Measurements from ENCODE around the gene RAD51B.
"Not testable (repeated sequence)": the region's sequence is repeated elsewhere in the genome, so short reads cannot be mapped to it uniquely, and the experiment has no call there.

The RAD51B gene

DNA sequence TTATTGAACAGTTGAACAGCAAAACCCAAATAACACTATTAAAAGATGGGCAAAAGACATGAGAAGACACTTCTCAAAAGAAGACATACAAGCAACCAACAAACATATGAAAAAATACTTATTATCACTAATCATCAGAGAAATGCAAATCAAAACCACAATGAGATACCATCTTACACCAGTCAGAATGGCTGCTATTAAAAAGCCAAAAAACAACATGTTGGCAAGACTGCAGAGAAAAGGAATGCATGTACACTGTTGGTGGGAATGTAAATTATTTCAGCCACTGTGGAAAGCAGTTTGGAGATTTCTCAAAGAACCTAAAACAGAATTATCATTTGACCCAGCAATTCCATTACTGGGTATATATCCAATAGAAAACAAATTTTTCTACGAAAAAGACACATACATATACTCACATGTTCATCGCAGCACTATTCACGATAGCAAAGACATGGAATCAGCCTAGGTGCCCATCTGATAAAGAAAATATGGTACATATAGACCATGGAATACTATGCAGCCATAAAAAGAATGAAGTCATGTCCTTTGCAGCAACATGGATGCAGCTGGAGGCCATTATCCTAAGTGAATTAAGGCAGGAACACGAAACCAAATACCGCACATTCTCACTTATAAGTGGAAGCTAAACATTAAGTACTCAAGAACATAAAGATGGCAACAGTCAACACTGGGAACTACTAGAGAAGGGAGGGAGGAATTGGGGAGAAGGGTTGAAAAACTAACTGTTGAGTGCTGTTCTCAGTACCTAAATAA lies 367.1 kb downstream of the RAD51B start:
- not testable (repeated sequence) for DNase-seq

DNA sequence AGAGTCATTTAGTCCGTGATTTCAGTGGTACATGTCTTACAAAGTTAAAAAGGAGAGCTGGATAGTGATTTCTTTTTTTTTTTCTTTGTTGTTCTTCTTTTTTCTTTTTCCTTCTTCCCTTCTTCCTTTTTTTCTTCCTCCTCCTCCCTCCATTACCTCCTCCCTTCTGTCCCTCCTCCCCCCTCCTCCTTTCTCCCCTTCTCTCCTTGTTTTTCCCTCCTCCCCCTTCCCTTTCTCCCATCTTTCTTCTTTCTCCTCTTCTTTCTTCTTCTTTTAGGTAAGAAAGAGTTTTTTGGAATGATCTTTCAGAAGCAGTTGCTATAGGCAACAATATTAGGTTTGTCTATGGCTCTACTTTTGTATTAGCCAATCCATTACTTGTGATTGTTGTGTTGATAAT lies 368.6 kb downstream of the RAD51B start:
- no peak for DNase-seq

DNA sequence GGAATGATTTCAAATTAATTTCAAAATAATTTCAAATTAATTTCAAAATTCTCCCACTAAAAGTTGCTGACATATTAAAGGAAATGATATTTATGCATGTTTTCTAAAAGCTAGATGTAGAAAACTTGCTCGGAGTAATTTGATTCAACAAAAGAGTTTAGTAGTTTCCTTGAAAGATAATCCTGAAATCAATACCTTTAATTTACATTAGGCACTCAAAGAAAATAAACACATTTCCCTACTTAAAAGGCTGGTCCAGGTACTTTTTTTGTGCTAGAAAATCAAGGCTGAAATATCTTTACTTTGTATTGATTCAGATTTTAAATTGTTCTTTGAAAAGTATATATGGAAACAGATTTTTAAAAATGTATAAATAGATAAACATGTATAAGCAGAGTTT lies 370.5 kb downstream of the RAD51B start:
- DNase-seq = no peak

DNA sequence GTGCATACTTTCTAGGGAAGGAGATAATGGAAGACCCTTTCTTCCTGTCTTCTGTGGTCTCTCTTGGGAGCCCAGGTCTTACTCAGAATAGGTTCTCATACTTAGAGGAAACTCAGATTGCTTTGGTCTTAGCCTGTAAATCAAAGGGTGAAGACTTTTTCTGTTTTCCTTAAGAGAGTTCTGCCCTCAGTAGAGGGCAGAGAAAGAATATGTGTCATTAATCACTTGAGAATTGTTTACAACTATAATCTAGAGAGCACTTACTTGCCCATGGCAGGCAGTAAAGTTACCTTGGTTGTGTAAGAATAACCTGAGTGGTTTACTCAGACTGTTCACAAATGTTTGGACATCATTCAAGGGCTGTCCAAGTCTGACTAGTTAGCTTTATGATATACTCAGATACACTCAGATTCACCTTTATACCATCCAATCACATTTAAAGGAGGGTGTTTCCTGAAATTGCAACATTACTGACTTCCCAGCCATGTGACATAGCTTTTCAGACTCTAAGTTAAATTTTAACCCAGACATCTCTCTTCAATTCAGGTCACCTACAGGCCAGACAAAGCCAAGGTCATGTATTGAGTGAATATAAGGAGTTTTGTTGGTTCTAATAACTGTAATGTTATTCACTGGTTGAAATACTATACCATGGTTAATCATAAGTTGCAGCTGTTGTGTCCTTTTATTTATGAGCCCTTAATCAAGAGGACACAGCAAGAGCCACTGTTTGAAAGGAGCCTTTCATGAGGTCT lies 372.2 kb downstream of the RAD51B start:
- DNase-seq = no peak

GRCh38 chr14:68192935-68193334 lies 373.4 kb downstream of the RAD51B start:
- DNase-seq = no peak

DNA sequence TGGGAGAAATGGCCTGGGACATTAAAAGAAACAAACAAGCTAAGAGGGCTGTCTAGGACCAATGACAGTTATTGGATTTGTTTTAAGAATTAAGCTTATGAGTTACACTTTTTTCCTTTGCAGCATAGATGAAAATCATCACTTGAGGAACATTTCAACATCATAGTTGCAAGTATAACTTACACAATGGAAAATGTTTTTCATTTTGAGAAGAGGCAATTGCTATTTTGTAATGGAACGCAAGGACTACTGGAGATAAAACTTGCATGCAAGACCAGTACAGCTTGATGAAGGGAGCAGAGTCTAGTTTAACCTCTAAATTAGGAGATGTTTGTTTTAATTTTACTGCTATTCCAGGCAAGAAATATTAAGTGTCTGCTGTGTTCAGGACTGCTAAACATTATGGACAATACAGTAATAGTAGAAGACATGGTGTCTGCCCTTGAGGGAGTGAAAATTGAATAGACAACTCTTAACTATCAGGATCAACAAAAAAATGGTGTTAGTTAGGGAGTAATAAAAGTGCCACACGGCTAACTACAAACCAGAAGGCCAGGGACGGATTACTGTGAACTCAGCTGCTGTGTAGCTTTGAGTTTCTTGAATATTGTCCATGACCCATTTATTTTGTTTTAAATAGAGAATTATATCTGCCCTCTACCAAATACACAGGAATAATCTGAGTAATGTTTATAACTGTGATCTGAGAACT lies 374.5 kb downstream of the RAD51B start:
- DNase-seq = no peak

DNA sequence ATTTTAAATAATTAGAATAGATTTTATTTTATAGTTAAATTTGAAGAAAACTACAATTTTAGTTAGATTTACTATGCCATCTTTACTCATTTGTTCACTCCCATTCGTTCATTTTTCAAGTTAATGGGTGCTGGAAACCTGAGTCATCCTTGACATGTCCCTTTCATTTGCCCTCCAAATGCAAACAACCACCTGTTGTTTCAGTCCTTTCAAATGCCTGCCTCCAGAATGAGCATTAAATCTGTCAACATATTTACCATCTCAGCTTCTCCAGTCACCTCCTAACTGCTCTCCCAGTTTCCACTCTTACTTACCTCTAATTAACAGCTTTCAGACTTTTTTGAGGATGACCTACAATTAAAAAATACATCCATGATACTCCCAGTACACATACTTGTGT lies 375.5 kb downstream of the RAD51B start:
- DNase-seq = no peak

GRCh38 chr14:68198713-68199495 lies 379.3 kb downstream of the RAD51B start:
- DNase-seq = no peak

GRCh38 chr14:68199554-68200151 lies 380.1 kb downstream of the RAD51B start:
- DNase-seq = no peak

GRCh38 chr14:68203871-68204270 lies 384.3 kb downstream of the RAD51B start:
- DNase-seq = no peak

GRCh38 chr14:68208218-68208617 lies 388.6 kb downstream of the RAD51B start:
- DNase-seq = no peak

DNA sequence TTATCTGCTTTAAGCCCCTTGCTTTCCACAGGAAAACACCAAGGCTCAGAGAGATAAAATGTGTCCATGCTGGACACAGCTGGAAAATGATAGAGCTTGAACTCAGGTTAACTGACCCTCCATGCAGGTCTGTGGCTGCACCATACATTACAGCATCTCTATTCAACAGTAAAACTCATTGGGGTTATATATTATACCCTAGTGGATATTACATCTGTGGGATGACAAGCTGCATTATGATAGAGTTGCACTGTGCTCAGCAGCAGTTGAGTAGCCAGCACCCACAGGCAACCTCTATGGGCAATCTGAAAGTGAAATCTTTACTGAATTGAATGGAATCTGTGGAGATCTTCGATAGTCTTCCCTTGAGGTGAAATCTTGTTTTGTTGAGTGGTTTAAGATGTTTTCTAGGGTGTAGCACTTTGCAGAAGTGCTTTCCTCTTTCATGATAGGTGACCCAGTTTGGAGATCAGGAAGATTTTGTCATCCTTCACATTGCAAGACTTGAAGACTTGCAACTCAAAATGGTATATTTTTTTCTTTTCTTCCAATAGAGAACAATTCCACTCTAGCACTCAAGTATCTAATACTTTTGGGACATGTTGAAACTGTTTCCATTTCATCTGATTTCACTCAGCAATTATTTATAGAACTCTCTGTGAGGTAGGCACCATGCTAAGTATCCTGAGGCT lies 389.2 kb downstream of the RAD51B start:
- DNase-seq = no peak

GRCh38 chr14:68210729-68211299 lies 391.2 kb downstream of the RAD51B start:
- peak; percentile 99 for DNase-seq

DNA sequence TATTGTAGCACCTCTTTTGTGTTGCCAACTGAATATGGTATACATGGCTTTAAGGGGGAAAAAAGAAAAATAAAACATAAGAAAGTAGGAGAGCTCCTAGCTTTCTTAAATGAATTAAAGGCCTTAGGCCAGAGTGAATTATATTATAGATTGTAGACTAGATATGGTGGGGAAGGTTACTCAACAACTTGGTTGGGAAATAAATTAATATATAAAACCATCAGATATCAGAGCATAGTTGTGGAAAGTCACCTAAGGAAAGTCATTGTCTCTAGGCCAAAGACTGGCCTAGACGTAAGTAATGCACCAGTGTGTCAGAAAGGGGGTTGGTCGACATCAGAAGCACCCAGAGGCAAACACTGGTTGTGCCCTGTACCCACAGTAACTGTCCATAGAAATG lies 391.8 kb downstream of the RAD51B start:
- DNase-seq = no peak

DNA sequence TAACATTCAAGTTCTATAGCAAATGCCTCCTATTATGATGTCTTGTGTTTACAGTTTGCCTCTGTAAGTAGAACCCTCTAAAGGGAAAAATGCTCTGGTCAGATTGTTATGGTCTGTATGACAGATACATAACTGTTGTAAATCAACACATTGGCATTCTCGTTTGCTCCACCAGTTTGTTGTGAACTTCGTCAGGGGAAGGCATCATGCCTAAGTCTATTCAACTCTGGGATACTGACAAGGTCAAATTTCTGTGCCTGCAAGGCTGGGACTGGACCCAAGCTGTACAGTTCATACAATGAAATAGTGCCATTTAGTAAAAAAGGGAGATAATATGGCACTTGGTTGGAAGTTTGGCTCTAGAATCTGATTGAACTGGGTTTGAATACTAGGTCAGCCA lies 392.3 kb downstream of the RAD51B start:
- DNase-seq = no peak

- DNase-seq = no peak
Measured at GRCh38 chr14:68212361-68212760, 392.8 kb downstream of the RAD51B start.

- no peak for DNase-seq
Measured at GRCh38 chr14:68214431-68214830, 394.9 kb downstream of the RAD51B start.

DNA sequence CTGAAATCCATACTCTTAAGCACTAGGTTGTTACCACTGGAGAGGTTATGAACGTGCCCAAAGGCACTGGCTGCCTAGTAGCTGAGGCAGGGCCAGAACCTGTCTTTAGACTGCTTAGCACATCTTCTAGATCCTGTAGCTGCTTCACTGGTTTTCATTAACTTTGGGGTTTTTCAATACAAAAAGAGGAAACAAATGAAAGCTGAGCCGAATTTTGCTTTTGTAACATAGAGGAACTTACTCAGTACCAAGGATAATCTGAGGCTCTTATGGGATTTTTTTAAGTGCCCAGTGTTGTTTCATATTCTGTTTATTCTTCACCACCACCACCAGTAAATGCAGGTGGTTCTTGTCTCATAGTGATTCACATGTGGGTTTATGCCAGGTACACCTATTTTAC lies 396.1 kb downstream of the RAD51B start:
- DNase-seq = peak; percentile 81

DNA sequence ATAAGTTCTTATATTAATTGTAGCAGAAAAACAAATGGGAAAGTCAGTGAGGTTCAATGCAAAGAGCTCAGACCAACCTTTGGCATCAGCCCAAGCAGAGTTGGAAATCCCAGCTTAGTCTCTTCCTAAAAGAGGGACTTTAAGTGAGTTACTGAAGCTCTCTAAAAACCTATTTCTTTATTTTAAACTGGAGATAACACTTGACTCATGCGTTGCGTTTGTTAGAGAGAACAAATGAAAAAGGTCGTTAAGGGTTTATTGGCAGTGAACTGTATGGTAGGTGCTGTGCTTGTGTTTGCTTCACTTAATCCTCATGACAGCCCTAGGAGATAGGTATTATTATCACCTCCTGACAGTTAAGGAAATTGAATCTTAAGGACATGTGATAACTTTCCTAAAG lies 396.5 kb downstream of the RAD51B start:
- DNase-seq = no peak

GRCh38 chr14:68216957-68217356 lies 397.4 kb downstream of the RAD51B start:
- no peak for DNase-seq

DNA sequence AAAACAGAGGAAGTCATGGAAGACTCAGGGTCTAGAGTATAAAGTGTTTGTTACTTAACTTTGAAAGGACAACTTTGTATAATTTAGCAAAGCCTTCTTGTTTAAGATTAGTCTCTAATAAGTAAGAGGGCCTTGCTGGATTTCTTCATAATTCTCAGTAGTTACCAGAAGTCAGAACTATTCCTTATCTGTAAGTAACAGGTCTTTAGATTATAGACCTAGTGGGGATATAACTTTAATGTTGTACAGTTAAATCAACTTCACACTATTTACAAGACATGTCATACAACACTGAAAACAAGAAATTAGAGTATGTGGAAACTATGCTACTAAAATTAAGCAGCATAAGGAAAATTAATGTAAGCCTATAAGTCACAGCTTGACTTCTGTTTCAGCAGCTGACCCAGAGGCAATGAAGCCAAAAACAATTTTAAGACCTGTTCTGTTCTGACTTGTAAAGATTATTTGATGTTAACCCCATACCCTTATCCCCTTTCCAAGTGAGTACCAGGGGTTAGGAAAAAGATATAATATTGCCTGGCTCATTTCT lies 398.3 kb downstream of the RAD51B start:
- no peak for DNase-seq

All from MV-4-11 (cell line).